Suprapubic skin (tissue), 4 donors: ENCODE results near the gene UXS1. TPM values are rescaled to one million over a fixed set of nuclear protein-coding genes. Genes with fewer than 3 reads are reported as not detected.
A peak's percentile ranks its signal among the peaks of the same experiment; 100 is the strongest.
"Not testable (repeated sequence)": the region's sequence is repeated elsewhere in the genome, so short reads cannot be mapped to it uniquely, and the experiment has no call there.

Experiments used
- DNase-seq, 2 donors: peaks; one replicate each; pipeline ENCODE4 v3.0.0-alpha.2; 2019; ENCODE audit warnings: low spot score in 2 of 2
- H3K27ac ChIP-seq: fragments of 200-600 bp; sonication (generic); one replicate; pipeline ENCODE4 v1.5.1; 2019
- H3K27me3 ChIP-seq: fragments of 200-600 bp; sonication (generic); one replicate; pipeline ENCODE4 v1.5.1; 2019
- H3K36me3 ChIP-seq: fragments of 200-600 bp; sonication (generic); one replicate; pipeline ENCODE4 v1.5.1; 2019
- H3K4me1 ChIP-seq: fragments of 200-600 bp; sonication (generic); one replicate; pipeline ENCODE4 v1.5.1; 2019
- H3K4me3 ChIP-seq: fragments of 200-600 bp; sonication (generic); one replicate; pipeline ENCODE4 v1.5.1; 2019; ENCODE audit warnings: mild to moderate bottlenecking
- H3K9me3 ChIP-seq: fragments of 200-600 bp; sonication (generic); one replicate; pipeline ENCODE4 v1.5.1; 2019
- EP300 ChIP-seq: sonication (generic); formaldehyde crosslinking; IDR thresholded peaks from one replicate; pipeline ENCODE4 v1.6.1; 2017; ENCODE audit warnings: antibody characterized with exemption
- POLR2A ChIP-seq, 2 donors: fragments of 450-650 bp; IDR thresholded peaks; one replicate each; pipeline ENCODE4 v1.6.1; 2017; ENCODE audit warnings: antibody characterized with exemption in 2 of 2, mild to moderate bottlenecking in 2 of 2, moderate library complexity in 2 of 2
- POLR2AphosphoS5 ChIP-seq, 3 donors: sonication (generic); formaldehyde crosslinking; IDR thresholded peaks; one replicate each; pipeline ENCODE4 v1.6.1; 2017; ENCODE audit warnings: antibody characterized with exemption in 3 of 3
- WGBS: methylation state at CpG from one replicate; pipeline ENCODE4 v1.1.5; 2018; 5-methylcytosine and 5-hydroxymethylcytosine counted together
- total RNA-seq, 4 donors: library from RNA; depleted of rRNA; stranded (reverse); fragments of >200 nt; gene quantifications; one replicate each; pipeline ENCODE4 v1.1.0, GENCODE V29; 2016
- TF ChIP-seq, protein P1 (sequence below), 2 donors: fragments of 200-600 bp in 1 of 2; fragments of 450-650 bp in 1 of 2; sonication (generic) in 1 of 2; IDR thresholded peaks; one replicate each; pipeline ENCODE4 v1.5.1; 2016 to 2019; ENCODE audit warnings: antibody characterized with exemption in 2 of 2, mild to moderate bottlenecking in 1 of 2, moderate library complexity in 1 of 2

Gene UXS1
- total RNA-seq, result 10 to 100 TPM; 24.6 to 73.3 (median 58.7) TPM

DNA sequence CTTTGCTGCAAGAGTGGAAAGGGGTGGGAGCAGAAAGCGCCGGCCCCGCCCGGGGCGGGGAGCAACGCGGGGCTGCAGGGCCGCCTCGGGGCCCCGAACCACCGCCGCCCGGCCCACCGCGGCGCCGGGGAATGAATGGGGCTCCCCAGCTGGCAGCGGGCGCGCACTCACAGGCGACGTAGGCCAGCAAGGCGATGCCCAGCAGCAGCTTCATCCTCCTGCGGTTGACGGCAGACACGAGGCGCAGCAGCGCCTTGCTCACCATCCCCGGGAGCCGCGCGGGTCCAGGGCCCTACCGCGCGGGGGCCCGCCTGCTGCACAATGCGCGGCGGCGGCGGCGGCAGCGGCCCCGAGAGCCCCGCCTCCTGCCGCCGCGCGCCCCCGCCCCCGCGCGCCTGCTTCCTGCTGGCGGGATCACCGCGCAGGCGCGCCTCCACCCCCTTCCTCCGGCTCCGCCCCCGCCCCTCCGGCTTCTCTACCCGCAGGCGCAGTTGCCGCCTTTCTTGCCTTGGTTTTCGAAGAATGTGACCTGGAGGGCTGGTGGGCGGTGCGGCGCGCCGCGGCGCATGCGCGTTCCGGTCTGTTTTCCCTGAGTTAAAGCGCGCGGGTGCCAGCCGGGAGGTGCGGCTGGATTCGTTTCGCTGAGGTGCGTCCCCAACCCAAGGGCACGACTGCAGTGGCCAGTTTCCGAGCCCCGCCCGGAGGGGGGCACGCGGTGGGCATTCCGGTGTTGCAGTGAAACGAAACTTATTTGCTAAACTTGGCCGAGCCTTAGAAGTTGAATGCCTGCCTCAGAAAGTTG is at the start of gene UXS1:
Gene UXS1, minus strand, starts transcription at position 325 of the 802 bp plus-strand sequence. Its CDS starts 60 bp downstream, at position 265.
- peak within 1 kb of the TSS; percentile 67 for H3K4me3 ChIP-seq
- WGBS, result under 1% methylated on average over 40 of the region's 93 CpGs
- peak within 1 kb of the TSS; percentile 73 for H3K27ac ChIP-seq
- no peaks in the 10 kb centered on the region for H3K27me3 ChIP-seq
- H3K4me1 ChIP-seq, result peaks cover 30% of the 10 kb centered on the region
- DNase-seq, result peak; percentile 98
- H3K36me3 ChIP-seq, result no peaks in the 10 kb centered on the region
- no peaks in the 10 kb centered on the region for H3K9me3 ChIP-seq
- TF ChIP-seq POLR2A (IDR thresholded peaks at IDR 0.05) (no peak), EP300 (no peak), POLR2AphosphoS5 (IDR thresholded peaks at IDR 0.05) (no peak)
- TF ChIP-seq, protein P1, sequence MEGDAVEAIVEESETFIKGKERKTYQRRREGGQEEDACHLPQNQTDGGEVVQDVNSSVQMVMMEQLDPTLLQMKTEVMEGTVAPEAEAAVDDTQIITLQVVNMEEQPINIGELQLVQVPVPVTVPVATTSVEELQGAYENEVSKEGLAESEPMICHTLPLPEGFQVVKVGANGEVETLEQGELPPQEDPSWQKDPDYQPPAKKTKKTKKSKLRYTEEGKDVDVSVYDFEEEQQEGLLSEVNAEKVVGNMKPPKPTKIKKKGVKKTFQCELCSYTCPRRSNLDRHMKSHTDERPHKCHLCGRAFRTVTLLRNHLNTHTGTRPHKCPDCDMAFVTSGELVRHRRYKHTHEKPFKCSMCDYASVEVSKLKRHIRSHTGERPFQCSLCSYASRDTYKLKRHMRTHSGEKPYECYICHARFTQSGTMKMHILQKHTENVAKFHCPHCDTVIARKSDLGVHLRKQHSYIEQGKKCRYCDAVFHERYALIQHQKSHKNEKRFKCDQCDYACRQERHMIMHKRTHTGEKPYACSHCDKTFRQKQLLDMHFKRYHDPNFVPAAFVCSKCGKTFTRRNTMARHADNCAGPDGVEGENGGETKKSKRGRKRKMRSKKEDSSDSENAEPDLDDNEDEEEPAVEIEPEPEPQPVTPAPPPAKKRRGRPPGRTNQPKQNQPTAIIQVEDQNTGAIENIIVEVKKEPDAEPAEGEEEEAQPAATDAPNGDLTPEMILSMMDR (IDR thresholded peaks at IDR 0.05), result no peak

DNA sequence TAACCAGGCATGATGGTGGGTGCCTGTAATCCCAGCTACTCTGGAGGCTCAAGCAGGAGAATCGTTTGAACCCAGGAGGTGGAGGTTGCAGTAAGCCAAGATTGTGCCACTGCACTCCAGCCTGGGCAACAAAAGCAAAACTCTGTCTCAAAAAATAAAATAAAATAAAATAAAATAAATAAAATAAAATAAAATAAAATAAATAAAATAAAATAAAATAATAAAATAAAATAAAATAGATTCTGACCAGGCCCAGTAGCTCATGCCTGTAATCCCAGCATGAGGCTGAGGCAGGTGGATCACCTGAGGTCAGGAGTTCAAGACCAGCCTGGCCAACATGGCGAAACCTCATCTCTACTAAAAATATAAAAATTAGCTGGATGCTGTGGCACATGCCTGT is 45.4 kb upstream of the UXS1 start:
- not testable (repeated sequence) for H3K9me3 ChIP-seq, H3K36me3 ChIP-seq, H3K4me1 ChIP-seq, H3K27me3 ChIP-seq, DNase-seq, H3K27ac ChIP-seq, H3K4me3 ChIP-seq
- 94% methylated on average over 2 of the region's 2 CpGs for WGBS

DNA sequence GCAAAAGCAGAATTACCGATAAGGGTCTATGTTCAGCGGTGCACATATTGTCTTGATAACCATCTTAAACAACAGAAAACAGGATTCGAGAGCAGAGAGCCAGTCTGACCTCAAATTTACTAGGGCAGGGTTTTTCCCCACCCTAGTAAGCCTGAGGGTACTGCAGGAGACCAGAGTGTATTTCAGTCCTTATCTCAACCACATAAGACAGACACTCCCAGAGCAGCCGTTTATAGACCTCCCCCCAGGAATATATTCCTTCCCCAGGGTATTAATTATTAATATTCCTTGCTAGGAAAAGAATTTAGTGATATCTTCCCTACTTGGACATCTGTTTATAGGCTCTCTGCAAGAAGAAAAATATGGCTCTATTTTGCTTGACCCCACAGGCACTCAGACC is 41.3 kb upstream of the UXS1 start:
- not testable (repeated sequence) for H3K27me3 ChIP-seq, H3K4me1 ChIP-seq, H3K36me3 ChIP-seq, H3K27ac ChIP-seq, DNase-seq, H3K9me3 ChIP-seq, H3K4me3 ChIP-seq
- WGBS, result 88% methylated on average over 4 of the region's 4 CpGs

DNA sequence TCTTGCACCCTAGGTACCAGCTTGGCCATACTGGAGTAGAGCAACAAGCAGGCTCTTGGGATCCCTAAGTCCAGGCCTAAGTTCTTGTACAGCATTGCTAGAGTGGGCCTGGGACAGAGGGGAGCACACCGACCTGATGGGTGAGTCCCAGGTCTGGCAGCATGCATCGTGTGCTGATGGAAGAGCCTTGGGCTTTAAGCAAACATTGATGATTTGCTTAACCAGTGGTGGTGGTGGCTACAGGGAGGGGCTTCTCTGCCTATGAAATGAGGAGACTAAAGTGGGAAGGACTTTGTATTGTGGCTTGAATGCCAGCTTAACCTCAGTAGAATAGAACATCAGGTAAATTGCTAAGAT is 39.2 kb upstream of the UXS1 start:
- no peak overlapping the region for H3K27ac ChIP-seq
- TF ChIP-seq EP300, result no peak
- no peak for TF ChIP-seq POLR2A (IDR thresholded peaks at IDR 0.05)
- no peak for DNase-seq
- WGBS, result 100% methylated on average over 2 of the region's 2 CpGs
- no peaks in the 10 kb centered on the region for H3K4me1 ChIP-seq
- H3K36me3 ChIP-seq, result no peaks in the 10 kb centered on the region
- no peaks in the 10 kb centered on the region for H3K27me3 ChIP-seq
- H3K4me3 ChIP-seq, result no peak overlapping the region
- H3K9me3 ChIP-seq, result peaks cover 6% of the 10 kb centered on the region

DNA sequence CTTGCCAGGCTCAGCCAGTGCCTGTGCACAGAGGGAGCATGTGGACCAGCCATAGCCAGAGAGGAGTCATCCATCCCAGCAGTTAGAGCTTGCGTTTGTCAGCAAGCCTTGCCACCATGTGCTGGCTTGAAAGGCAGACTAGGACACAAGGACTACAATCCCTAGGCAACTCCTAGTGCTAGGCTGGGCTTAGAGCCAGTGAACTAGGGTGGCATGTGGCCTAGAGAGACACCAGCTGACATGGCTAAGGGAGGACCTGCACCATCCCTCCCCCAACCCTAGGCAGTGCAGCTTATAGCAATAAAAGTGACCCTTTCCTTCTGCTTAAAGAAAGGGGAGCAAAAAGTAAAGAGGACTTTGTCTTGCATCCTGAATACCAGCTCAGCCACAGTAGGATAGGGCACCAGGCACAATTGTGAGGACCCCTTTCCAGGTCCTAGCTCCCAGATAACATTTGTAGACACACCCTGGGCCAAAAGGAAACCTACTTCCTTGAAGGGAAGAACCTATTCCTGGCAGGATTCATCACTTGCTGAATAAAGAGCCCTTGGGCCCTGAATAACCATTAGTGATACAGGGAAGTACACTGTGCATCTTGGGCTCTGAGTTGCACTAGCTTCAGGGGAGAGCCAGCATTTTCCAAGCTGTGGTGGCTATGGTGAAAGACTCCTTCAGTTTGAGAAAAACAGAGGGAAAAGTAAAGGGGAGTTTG is 38.7 kb upstream of the UXS1 start:
- no CpG with 5 or more reads among the region's 1 CpG for WGBS
- Histone ChIP-seq H3K4me3 (no peak overlapping the region), H3K9me3 (peaks cover 6% of the 10 kb centered on the region), H3K4me1 (no peaks in the 10 kb centered on the region), H3K36me3 (no peaks in the 10 kb centered on the region), H3K27me3 (no peaks in the 10 kb centered on the region), H3K27ac (no peak overlapping the region)
- TF ChIP-seq EP300 (no peak), POLR2A (IDR thresholded peaks at IDR 0.05) (no peak), POLR2AphosphoS5 (IDR thresholded peaks at IDR 0.05) (no peak)
- TF ChIP-seq, protein P1 (IDR thresholded peaks at IDR 0.05), result no peak
- no peak for DNase-seq

DNA sequence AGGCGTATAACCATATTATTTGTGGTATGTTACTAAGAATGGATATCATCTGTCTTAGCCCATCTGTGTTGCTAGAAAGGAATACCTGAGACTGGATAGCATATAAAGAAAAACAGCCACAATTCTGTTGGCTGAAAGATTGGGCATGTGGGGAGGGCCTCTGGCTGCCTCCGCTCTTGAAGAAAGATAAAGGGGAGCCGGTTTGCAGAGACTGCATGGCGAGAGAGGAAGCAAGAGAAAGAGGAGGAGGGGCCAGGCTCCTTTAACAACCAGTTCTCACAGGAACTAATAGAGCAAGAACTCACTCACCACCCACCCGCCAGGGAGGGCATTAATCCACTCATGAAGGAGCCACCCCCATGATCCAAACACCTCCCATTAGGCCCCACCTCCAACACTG is 29.2 kb upstream of the UXS1 start:
- Histone ChIP-seq H3K9me3 (no peaks in the 10 kb centered on the region), H3K4me1 (no peaks in the 10 kb centered on the region), H3K27me3 (no peaks in the 10 kb centered on the region), H3K36me3 (no peaks in the 10 kb centered on the region), H3K4me3 (no peak overlapping the region), H3K27ac (no peak overlapping the region)
- TF ChIP-seq POLR2A (IDR thresholded peaks at IDR 0.05) (no peak), EP300 (no peak), POLR2AphosphoS5 (IDR thresholded peaks at IDR 0.05) (no peak)
- TF ChIP-seq, protein P1 (IDR thresholded peaks at IDR 0.05), result no peak
- WGBS, result 70% methylated on average over 5 of the region's 5 CpGs
- DNase-seq, result no peak

DNA sequence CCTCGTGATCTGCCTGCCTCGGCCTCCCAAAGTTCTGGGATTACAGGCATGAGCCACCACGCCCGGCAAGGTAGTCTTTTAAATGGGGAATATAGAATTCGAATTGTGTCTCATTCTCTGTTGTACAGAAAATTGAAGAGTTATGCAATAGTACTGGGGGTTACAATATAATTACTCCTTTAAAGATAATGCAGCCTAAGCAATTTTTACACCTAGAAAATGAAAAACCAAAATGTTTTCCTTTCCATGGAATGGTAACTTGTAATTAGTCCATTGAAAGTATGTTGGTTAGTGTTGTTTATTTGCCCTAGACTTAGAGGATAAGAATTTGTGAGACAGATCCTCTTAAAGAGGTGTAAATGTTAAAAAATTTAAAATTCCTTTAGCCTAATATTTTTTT is 28.0 kb upstream of the UXS1 start:
- not testable (repeated sequence) for H3K4me1 ChIP-seq, H3K4me3 ChIP-seq, H3K27me3 ChIP-seq, H3K9me3 ChIP-seq, H3K27ac ChIP-seq, DNase-seq, H3K36me3 ChIP-seq
- WGBS, result 94% methylated on average over 5 of the region's 5 CpGs
